NCI-H226 (cell line): Measurements from ENCODE around the gene SETD6.

Experiments
- DNase-seq: peaks from one replicate; pipeline ENCODE4 v3.0.0-alpha.2; 2015

SETD6 gene

DNA sequence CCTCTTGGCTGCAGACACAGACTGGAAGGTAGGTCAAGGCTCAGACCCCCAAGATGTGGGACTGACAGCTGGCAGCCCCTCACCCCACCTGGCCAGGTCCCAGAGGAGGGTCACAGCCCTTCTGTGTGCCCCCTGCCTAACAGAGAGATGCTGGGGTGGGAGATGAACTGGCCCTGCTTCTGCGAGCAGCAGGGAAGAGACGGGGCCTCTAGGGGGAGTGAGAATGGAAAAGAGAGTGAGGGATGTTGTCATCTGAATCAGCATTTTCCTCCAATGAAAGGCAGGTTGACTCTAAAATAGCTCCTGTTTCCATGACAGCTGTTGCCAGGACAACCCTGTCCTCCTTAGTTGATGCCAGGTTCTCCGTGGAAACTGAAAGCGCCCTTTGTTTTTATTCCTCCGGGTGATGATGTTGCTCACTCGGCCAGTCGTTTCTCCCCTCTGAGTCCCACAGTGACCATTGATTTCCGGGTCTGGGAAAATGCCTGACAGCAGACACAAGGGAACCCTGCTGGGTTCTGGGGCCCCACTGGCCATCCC lies 20.3 kb upstream of the SETD6 start:
- DNase-seq = peak; percentile 95

DNA sequence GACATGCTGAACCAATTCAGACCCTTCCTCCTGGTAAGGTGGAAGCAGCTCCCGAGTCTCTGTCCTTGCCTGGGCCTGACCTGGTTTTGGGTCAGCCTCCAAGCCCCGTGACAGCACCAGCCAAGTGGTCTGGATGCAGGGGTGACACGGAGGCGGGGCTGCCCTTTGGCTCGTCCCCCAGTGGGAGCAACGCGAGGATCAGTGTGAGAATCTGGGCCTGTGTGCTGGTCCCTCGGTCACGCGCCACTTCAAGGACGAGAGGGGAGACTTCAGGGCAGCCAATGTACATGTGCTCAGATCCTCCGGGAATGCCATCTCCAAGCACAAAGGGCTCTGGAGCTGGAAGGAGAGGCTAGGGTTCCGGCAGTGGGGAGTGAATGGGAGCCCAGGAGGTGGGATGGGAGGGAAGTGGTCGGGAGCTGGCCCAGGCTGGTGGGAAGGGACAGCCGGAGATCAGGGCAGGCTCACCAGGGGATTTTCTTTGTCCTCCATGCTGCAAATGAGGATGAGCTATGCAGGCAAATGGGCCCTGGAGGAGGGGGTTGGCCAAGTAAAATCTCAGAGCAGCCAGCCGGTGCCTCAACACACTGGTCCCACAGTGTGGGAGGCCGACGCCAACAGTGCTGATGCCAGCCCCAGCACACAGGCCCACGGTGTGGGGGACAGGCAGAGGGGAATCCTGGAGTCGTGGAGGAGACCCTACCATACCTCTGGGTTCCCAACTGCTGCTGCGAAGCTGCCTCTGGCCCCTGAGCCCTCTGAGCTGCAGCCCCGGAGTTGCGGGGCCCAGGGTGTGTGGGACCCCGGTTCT lies 19.6 kb upstream of the SETD6 start:
- no peak for DNase-seq

GRCh38 chr16:58497468-58497867 lies 17.8 kb upstream of the SETD6 start:
- no peak for DNase-seq

DNA sequence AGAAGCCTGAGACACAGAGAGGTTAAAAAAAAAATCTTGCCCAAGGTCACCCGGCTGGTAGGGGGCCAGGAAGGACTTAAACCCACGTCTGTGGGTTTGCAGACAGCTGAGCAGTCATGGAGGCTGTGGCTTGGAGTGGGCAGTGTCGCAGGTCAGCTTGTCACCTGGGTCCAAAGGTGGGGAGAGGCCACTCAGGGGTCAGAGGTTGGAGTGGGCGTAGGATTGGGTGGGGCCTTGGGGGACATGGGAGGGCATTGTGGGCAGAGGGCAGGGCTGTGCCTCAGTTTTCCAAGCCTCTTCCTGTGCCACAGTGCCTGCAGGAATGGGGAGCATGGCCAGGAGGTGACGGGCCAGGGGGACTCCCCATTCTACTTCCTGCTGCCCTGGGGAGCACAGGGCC lies 17.4 kb upstream of the SETD6 start:
- DNase-seq = no peak

- DNase-seq = no peak
These were observed 16.8 kb upstream of the SETD6 start for GRCh38 chr16:58498341-58499091.

DNA sequence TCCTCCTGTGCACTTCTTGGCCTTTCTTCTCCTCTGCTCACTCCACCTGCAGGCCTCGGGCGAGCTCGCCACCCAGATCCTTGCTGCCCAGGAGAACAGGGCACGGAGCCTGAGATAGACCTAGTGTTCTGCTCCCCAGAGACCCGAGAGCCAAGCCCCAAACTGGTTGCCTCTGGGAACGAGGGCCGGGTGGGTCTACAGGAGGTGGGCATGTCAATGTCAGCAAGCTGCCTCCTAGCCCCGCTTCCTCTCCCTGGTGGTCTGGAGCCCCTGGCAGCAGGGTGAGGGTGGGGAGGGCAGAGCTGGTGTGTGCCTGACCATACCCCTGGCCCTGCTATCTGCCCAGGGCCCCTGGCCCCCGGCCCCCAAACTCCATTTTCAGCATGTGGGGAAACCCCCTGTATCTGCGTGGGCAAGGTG lies 16.2 kb upstream of the SETD6 start:
- DNase-seq = no peak

- peak; percentile 49 for DNase-seq
These were observed 15.5 kb upstream of the SETD6 start, which contains the start of gene NDRG4 for GRCh38 chr16:58499615-58500351. NDRG4 (plus strand) TSS chr16:58500143; CDS start chr16:58500249, 106 bp downstream.

DNA sequence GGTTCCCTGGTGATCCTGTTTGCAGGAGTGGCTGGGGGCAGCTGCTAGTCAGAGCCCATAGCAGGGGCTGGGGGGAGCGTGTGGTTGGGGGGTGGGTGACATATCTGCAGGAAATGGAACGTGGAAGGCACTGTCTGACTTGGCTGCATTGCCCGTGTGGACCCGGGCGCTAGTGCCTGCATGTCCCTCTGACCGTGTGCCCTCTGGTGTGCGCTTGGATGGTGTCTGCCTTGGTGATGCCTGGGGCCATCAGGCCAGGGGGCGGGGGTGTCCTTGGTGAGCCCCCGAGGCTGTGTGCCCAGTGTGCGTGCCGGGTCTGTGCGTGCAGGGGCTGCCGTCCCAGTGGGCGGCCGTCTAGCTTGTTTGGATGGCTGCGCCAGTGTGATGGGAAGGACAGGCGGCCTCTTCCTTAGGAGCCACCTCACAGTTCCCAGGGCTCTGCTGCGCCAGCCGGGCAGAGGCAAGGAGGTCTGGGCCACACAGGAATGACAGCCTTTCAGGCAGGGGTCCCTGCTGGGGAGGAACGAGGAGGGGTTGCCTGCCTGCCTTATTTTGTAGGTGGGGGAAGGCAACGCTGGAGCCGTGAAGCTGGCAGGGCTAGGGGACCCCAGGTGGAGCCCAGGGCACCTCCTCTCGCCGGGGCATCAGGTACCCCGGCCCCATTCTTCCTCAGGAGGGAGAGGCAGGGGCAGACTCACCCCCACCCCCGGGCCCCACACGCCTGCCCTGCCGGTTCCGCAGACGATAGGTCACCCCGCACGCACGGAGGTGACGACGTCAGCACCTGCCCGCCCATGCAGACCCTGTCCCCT lies 14.7 kb upstream of the SETD6 start:
- no peak for DNase-seq

GRCh38 chr16:58501242-58502131 lies 13.8 kb upstream of the SETD6 start:
- no peak for DNase-seq

DNA sequence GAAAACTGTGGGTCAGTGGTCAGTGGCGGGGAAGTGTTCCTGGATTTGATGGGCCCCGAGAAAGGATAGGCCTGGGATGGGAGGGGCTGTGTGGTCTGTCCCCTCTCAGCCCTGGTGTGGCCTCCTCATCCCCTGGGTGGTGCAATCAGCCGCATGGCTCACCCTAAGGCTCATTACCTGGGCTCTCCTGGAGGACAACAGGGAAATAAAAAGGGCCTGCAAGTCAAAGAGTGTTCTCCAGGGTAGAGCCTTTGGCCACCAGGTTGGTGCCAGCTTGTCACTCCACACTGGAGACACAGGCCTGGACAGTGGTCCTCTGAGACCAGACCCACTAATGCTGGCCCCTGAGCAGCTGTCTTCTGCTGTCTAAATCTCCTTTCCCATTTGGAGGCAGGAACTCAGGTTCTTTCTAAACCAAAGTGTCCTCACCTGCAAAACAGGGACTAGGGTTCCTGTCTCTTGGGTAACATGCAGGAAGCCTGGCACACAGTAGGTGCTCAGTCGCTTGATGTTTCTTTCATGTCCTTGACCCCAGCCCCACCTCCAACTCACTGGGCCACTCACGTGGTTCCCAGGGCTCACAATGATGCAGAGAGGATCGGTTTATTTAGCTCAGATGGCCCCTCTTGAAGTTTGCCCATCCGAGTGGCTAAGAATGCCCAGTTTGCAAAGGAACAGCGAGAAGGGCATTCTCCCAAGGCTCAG lies 12.9 kb upstream of the SETD6 start:
- DNase-seq = no peak

- no peak for DNase-seq
These were observed 12.0 kb upstream of the SETD6 start for GRCh38 chr16:58503166-58503862.

DNA sequence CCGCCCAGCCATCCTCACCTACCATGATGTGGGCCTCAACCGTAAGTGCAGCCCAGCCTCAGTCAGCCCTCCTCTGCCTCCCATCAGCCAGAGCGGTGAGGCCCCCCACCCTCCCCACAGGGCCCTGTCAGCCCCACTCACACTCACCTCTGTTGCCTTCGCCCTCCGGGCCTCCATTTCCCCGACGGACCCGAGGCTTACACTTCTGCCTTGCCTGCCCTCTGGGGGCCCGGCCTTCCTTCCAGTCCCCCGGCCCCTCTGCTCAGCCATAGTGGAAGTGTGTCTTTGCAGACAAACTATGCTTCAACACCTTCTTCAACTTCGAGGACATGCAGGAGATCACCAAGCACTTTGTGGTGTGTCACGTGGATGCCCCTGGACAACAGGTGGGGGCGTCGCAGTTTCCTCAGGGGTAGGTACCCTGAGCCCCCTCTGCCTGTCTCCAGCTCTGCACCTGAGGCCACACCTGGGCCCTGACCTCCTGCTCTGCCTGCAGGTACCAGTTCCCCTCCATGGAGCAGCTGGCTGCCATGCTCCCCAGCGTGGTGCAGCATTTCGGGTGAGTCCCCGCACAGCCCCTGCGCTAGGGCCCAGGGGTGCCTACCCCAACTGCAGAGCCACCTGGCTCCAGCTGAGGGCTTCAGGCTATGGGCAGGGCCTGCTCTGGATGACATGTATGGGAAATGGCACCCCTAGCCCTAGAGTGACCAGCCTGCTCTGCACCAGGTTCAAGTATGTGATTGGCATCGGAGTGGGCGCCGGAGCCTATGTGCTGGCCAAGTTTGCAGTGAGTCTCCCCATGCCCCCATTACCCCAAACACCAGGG lies 11.2 kb upstream of the SETD6 start:
- DNase-seq = no peak

GRCh38 chr16:58506241-58507194 lies 8.8 kb upstream of the SETD6 start:
- no peak for DNase-seq

GRCh38 chr16:58507195-58507962 lies 7.9 kb upstream of the SETD6 start:
- DNase-seq = no peak

DNA sequence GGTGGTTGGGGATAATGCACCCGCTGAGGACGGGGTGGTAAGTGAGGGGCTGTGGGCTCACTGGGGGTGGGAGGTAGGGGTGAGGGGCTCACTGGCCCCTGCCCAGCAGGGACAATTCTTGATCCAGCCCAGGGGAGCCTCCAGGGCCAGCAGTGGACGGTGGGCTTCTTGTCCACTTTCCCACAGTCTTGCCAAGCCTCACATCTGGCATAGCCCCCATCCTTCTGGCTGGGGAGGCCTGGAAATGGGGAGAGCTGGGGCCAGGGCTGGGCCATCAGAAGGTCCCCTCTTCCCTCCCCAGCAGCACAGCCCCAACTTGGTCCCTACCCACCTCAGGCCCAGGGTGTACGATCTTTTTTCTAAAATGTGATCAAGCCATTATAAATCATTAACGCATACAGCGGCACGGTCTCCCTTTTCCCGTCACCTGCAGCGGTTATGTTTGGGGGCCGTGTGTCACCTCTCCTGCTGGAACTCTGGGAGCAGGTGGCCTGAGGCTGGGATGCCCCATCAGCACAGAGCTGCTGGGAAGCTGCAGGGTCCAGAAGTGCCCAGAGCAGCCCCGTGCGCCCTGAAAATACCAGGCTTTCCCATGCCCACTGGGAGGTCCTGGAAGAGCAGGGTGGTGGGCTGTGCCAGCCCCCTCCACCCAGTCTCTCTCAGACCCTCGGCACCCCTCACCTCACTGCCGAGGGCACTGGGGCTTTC lies 7.2 kb upstream of the SETD6 start:
- no peak for DNase-seq

DNA sequence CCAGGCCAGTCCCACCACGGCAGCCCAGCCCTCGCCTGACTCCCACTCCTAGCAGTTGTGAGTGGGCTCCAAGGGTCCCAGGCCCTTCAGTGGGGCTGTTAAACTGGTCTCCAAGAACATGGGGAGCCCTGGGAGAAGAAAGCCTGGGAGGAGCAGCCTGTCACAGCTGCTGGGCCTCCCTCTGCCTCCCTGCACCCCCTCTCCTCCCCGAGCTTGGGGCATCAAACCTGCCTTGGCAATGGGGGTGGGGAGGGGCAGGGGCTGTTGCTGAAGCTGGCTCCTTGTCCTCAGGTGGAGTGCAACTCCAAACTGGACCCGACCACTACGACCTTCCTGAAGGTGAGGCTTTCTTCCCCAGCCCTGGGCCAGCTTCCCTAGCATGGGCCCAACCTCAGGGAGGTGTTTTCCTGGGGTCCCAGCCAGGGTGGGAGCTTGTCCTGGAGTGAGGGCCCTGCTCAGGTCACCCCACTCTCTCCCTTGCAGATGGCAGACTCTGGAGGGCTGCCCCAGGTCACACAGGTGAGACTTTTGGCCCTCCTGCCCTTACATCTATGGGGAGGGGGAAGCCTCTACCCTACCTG lies 6.6 kb upstream of the SETD6 start:
- DNase-seq = no peak
